ENCODE measurements around the gene CMIP.

DNA sequence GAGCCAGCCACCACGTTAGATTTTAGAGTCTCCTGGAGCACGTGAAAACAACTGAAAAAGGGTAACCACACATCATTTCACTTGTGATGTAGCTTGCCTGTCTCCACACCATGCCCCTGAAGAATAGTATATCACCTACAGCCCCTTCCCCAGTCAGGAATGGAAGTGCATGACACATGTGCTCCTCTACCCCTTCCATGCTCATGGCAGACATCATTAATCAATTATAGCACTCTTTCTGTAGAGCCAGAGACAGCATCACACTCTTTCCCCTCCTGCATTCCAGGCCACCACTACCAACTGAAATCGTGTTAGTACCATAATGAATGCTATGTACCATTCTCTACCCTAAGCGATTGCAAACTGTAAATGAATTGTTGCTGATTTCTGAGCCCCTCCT lies 221.0 kb downstream of the CMIP start:
- no peak for TF ChIP-seq POLR2A (IDR thresholded peaks at IDR 0.05)
- TF ChIP-seq, protein P1, sequence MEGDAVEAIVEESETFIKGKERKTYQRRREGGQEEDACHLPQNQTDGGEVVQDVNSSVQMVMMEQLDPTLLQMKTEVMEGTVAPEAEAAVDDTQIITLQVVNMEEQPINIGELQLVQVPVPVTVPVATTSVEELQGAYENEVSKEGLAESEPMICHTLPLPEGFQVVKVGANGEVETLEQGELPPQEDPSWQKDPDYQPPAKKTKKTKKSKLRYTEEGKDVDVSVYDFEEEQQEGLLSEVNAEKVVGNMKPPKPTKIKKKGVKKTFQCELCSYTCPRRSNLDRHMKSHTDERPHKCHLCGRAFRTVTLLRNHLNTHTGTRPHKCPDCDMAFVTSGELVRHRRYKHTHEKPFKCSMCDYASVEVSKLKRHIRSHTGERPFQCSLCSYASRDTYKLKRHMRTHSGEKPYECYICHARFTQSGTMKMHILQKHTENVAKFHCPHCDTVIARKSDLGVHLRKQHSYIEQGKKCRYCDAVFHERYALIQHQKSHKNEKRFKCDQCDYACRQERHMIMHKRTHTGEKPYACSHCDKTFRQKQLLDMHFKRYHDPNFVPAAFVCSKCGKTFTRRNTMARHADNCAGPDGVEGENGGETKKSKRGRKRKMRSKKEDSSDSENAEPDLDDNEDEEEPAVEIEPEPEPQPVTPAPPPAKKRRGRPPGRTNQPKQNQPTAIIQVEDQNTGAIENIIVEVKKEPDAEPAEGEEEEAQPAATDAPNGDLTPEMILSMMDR (IDR thresholded peaks at IDR 0.05), result no peak
- no peak for TF ChIP-seq EP300 (IDR thresholded peaks at IDR 0.05; ENCODE audit: low read depth)
- TF ChIP-seq POLR2AphosphoS5 (IDR thresholded peaks at IDR 0.05), result no peak

Measured in transverse colon (tissue), 4 donors.